GM12864 (cell line): ENCODE data around the gene TGFB2.

Source experiments
- DNase-seq: peaks from one replicate; pipeline ENCODE4 v3.0.0-alpha.2; 2011; ENCODE audit warnings: low read depth
- H3K4me3 ChIP-seq: 2 replicates; pipeline ENCODE4 v1.5.1; 2011; ENCODE audit warnings: mild to moderate bottlenecking, low read depth, low read length, control low read depth
- CTCF ChIP-seq: IDR thresholded peaks from 2 replicates; pipeline ENCODE4 v1.5.1; 2011; ENCODE audit warnings: low read depth, mild to moderate bottlenecking, moderate library complexity, low read length, control low read depth, inconsistent platforms; ENCODE audit errors: missing control alignments

The TGFB2 gene

GRCh38 chr1:218424502-218424901 is 79.4 kb downstream of the TGFB2 start:
- H3K4me3 ChIP-seq = no peak overlapping the region
- DNase-seq = no peak
- no peak for TF ChIP-seq CTCF

- no peak for DNase-seq
- H3K4me3 ChIP-seq = no peak overlapping the region
- no peak for TF ChIP-seq CTCF
Observed at GRCh38 chr1:218425647-218426342, 80.7 kb downstream of the TGFB2 start.

GRCh38 chr1:218426343-218426657 is 81.2 kb downstream of the TGFB2 start:
- no peak overlapping the region for H3K4me3 ChIP-seq
- DNase-seq = no peak
- TF ChIP-seq CTCF = no peak

GRCh38 chr1:218429301-218429700 is 84.2 kb downstream of the TGFB2 start:
- DNase-seq = no peak
- H3K4me3 ChIP-seq = no peak overlapping the region
- TF ChIP-seq CTCF = no peak

- no peak for DNase-seq
- H3K4me3 ChIP-seq = no peak overlapping the region
- TF ChIP-seq CTCF = no peak
Observed at GRCh38 chr1:218430346-218430745, 85.2 kb downstream of the TGFB2 start.

GRCh38 chr1:218430822-218431221 is 85.7 kb downstream of the TGFB2 start:
- H3K4me3 ChIP-seq = no peak overlapping the region
- TF ChIP-seq CTCF = no peak
- no peak for DNase-seq

- no peak for TF ChIP-seq CTCF
- no peak for DNase-seq
- no peak overlapping the region for H3K4me3 ChIP-seq
Observed at GRCh38 chr1:218431476-218431875, 86.3 kb downstream of the TGFB2 start.
